Endothelial cell of umbilical vein (primary cell): ENCODE measurements around the gene ZNF516. TPM values are rescaled to one million over a fixed set of nuclear protein-coding genes. Genes with fewer than 3 reads are reported as not detected.

Experiments used
- BruUV-seq: library from RNA; stranded (reverse); fragments of 400-500 nt; replicated peaks from 2 replicates; lab custom pipeline; 2021; lab: Mats Ljungman, UMichigan
- CTCF ChIA-PET: fragments of 300-600, 350-600 bp; sonication (Branson Sonifier 250); formaldehyde crosslinking; loops from one replicate; lab custom pipeline; 2021; ENCODE audit warnings: antibody characterized with exemption, inconsistent platforms; lab: Charles Lee
- POLR2A ChIA-PET: fragments of 300-600, 350-600 bp; sonication (Branson Sonifier 250); formaldehyde crosslinking; loops from one replicate; lab custom pipeline; 2021; ENCODE audit warnings: antibody characterized with exemption, inconsistent platforms; lab: Charles Lee
- DNase-seq: peaks from one replicate; pipeline ENCODE4 v3.0.0-alpha.2; 2011; ENCODE audit warnings: low read depth, low spot score
- FAIRE-seq: peaks from 2 replicates; lab custom pipeline; 2011; peaks lifted over from hg19 to GRCh38; lab: Jason Lieb, UNC
- H2AFZ ChIP-seq: 2 replicates; pipeline ENCODE4 v1.6.0; 2012; ENCODE audit warnings: low read depth, low read length, control low read depth, inconsistent platforms
- H3K27ac ChIP-seq: 2 replicates; pipeline ENCODE4 v1.5.1; 2011; ENCODE audit warnings: low read depth, mild to moderate bottlenecking, control low read depth, low read length, moderate library complexity; ENCODE audit not compliant: insufficient read depth
- H3K27me3 ChIP-seq, 2 experiments: 2 replicates each; pipeline versions ENCODE4 v1.6.0 to v1.6.1; 2011; ENCODE audit warnings: low read length in 2 of 2, mixed read lengths in 1 of 2; ENCODE audit not compliant: control insufficient read depth in 2 of 2, insufficient read depth in 2 of 2
- H3K36me3 ChIP-seq, 2 experiments: 2 replicates in 1 of 2; 3 replicates in 1 of 2; pipeline ENCODE4 v1.5.1; 2011; ENCODE audit warnings: low read length in 2 of 2, mild to moderate bottlenecking in 1 of 2, moderate library complexity in 1 of 2; ENCODE audit not compliant: control insufficient read depth in 2 of 2, insufficient read depth in 2 of 2; ENCODE audit errors: extremely low read depth in 1 of 2
- H3K4me1 ChIP-seq: 3 replicates; pipeline ENCODE4 v1.5.1; 2011; ENCODE audit warnings: mild to moderate bottlenecking, low read length; ENCODE audit not compliant: control insufficient read depth, insufficient read depth; ENCODE audit errors: extremely low read depth
- H3K4me2 ChIP-seq: 2 replicates; pipeline ENCODE4 v1.6.1; 2011; ENCODE audit warnings: low read length, control low read depth, mixed read lengths; ENCODE audit not compliant: insufficient read depth
- H3K4me3 ChIP-seq, 3 experiments: fragments of 200-600 bp in 1 of 3; sonication (generic), shearing (Covaris generic) in 1 of 3; replicated peaks in 1 of 3; 2 replicates each; pipeline ENCODE4 v1.5.1; 2011 to 2016; ENCODE audit warnings: control low read depth in 3 of 3, low read length in 3 of 3, mild to moderate bottlenecking in 2 of 3, inconsistent platforms in 1 of 3, low read depth in 1 of 3, moderate library complexity in 1 of 3; ENCODE audit not compliant: insufficient read depth in 1 of 3
- H3K79me2 ChIP-seq: 2 replicates; pipeline ENCODE4 v1.6.0; 2012; ENCODE audit warnings: low read length, inconsistent platforms; ENCODE audit not compliant: control insufficient read depth, insufficient read depth
- H3K9ac ChIP-seq: replicated peaks from 2 replicates; pipeline ENCODE3; 2011; ENCODE audit warnings: low read length, control low read depth; ENCODE audit not compliant: insufficient read depth; ENCODE audit errors: extremely low read depth
- H3K9me1 ChIP-seq: replicated peaks from 3 replicates; pipeline ENCODE4 v1.6.0; 2011; ENCODE audit warnings: mild to moderate bottlenecking, low read length; ENCODE audit not compliant: control insufficient read depth, insufficient read depth; ENCODE audit errors: extremely low read depth
- H3K9me3 ChIP-seq: replicated peaks from 2 replicates; pipeline ENCODE4 v1.5.1; 2012; ENCODE audit warnings: low read length, inconsistent platforms; ENCODE audit not compliant: control insufficient read depth, insufficient read depth
- H4K20me1 ChIP-seq: replicated peaks from 2 replicates; pipeline ENCODE3; 2011; ENCODE audit warnings: mild to moderate bottlenecking, low read length; ENCODE audit not compliant: control insufficient read depth, insufficient read depth; ENCODE audit errors: extremely low read depth
- EZH2 ChIP-seq: IDR thresholded peaks from 2 replicates; pipeline ENCODE4 v1.6.1; 2012; ENCODE audit warnings: borderline replicate concordance, low read depth, mild to moderate bottlenecking, moderate library complexity, low read length, inconsistent platforms; ENCODE audit not compliant: severe bottlenecking
- FOS ChIP-seq: IDR thresholded peaks from 2 replicates; pipeline ENCODE4 v1.6.1; 2011; ENCODE audit warnings: mild to moderate bottlenecking, low read length, moderate library complexity, borderline replicate concordance; ENCODE audit not compliant: insufficient read depth
- GATA2 ChIP-seq: IDR thresholded peaks from 2 replicates; pipeline ENCODE4 v1.7.0; 2011; ENCODE audit warnings: low read depth, mild to moderate bottlenecking, moderate library complexity, mixed read lengths, low read length; ENCODE audit not compliant: insufficient read length, insufficient read depth
- JUN ChIP-seq: IDR thresholded peaks from 2 replicates; pipeline ENCODE4 v1.6.1; 2011; ENCODE audit warnings: borderline replicate concordance, low read depth; ENCODE audit not compliant: insufficient read length, insufficient read depth
- MYC ChIP-seq: IDR thresholded peaks from one replicate; pipeline ENCODE4 v1.6.1; 2011; ENCODE audit warnings: mild to moderate bottlenecking, low read depth, low read length
- POLR2A ChIP-seq: IDR thresholded peaks from 2 replicates; pipeline ENCODE4 v1.6.1; 2012; ENCODE audit warnings: low read depth, mild to moderate bottlenecking, control low read depth, low read length
- POLR2AphosphoS5 ChIP-seq: IDR thresholded peaks from 2 replicates; pipeline ENCODE4 v1.6.1; 2012; ENCODE audit warnings: low read depth, mild to moderate bottlenecking, control low read depth, low read length, moderate library complexity; ENCODE audit not compliant: insufficient read depth
- dilution Hi-C: fragments of 300-500 bp; cut with MboI; formaldehyde crosslinking; loops from one replicate; pipeline ENCODE4 v1.15.0; 2019; ENCODE audit warnings: low sequenced_read_pairs; ENCODE audit not compliant: extremely low pct_ligation_motif_present
- intact Hi-C: fragments of 100-400 bp; cut with micrococcal nuclease; formaldehyde crosslinking; loops from one replicate; pipeline ENCODE4 v1.10.0; 2022
- polyA plus RNA-seq, 4 experiments: library from polyadenylated mRNA; depleted of rRNA in 3 of 4; stranded (reverse) in 3 of 4; unstranded in 1 of 4; fragments of >200 nt; gene quantifications; 2 replicates each; pipeline versions ENCODE4 v1.2.1 to v1.2.3, GENCODE V29; 2011 to 2012; ENCODE audit warnings: missing spikeins in 1 of 4
- total RNA-seq: library from RNA; stranded (reverse); gene quantifications from 2 replicates; pipeline ENCODE4 v1.2.3, GENCODE V29; 2021
- TF ChIP-seq, protein P1 (sequence below), 2 donors: IDR thresholded peaks; 1 replicate in 1 of 2; 2 replicates in 1 of 2; pipeline ENCODE4 v1.5.1; 2011; ENCODE audit warnings: low read length in 2 of 2, mild to moderate bottlenecking in 2 of 2, moderate library complexity in 2 of 2, control low read depth in 1 of 2, inconsistent platforms in 1 of 2, low read depth in 1 of 2; ENCODE audit not compliant: insufficient read depth in 1 of 2; ENCODE audit errors: extremely low read depth in 1 of 2
- TF ChIP-seq, protein P2 (sequence below): IDR thresholded peaks from 2 replicates; pipeline ENCODE4 v1.6.1; 2011; ENCODE audit not compliant: insufficient read depth, insufficient read length

ZNF516 gene
- total and polyA plus RNA-seq, 2 donors (not counting 3 experiments of a cell fraction or from before 2014, with no cell fraction given) = 3.6 to 19.1 TPM

DNA sequence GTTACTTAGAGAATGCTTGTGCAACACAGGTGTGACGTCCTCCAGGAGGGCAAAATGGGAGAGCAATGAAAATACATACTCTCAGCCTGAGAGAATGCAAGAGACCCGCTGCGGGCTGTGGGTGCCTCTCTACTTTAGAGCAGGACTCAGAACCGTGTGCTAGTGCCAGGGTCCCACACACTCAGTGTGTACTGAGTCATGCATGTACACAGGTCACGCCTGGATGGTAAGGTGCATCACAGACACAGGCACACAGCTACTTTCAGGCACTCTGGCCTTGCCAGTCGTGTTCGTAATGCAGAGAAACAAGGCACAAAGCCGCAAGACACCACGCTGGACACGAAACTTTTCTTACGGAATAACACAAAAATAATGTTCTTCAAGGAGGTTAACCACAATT, 125.3 kb downstream of the ZNF516 start:
- H3K4me3 ChIP-seq = no peak overlapping the region
- intact Hi-C loops = no loop called here
- BruUV-seq = no TSS peak
- dilution Hi-C loops = no loop called here
- no peaks in the 10 kb centered on the region for H3K9me3 ChIP-seq
- H3K27me3 ChIP-seq = no peaks in the 10 kb centered on the region
- TF ChIP-seq POLR2AphosphoS5 (no peak), FOS (no peak), GATA2 (no peak), MYC (no peak), POLR2A (no peak)
- TF ChIP-seq, protein P1, sequence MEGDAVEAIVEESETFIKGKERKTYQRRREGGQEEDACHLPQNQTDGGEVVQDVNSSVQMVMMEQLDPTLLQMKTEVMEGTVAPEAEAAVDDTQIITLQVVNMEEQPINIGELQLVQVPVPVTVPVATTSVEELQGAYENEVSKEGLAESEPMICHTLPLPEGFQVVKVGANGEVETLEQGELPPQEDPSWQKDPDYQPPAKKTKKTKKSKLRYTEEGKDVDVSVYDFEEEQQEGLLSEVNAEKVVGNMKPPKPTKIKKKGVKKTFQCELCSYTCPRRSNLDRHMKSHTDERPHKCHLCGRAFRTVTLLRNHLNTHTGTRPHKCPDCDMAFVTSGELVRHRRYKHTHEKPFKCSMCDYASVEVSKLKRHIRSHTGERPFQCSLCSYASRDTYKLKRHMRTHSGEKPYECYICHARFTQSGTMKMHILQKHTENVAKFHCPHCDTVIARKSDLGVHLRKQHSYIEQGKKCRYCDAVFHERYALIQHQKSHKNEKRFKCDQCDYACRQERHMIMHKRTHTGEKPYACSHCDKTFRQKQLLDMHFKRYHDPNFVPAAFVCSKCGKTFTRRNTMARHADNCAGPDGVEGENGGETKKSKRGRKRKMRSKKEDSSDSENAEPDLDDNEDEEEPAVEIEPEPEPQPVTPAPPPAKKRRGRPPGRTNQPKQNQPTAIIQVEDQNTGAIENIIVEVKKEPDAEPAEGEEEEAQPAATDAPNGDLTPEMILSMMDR (IDR thresholded peaks at IDR 0.05; ENCODE audit: extremely low read depth in 1 of 2, insufficient read depth in 1 of 2, low read depth in 1 of 2, low read length in 2 of 2) = no peak
- H2AFZ ChIP-seq = no peak overlapping the region
- no peak overlapping the region for H3K4me2 ChIP-seq
- H3K9me1 ChIP-seq = no peaks in the 10 kb centered on the region
- POLR2A ChIA-PET = no interaction called here
- no peaks in the 10 kb centered on the region for H3K4me1 ChIP-seq
- no peaks in the 10 kb centered on the region for H4K20me1 ChIP-seq
- H3K9ac ChIP-seq = no peak overlapping the region
- no peaks in the 10 kb centered on the region for H3K79me2 ChIP-seq
- H3K36me3 ChIP-seq = no peaks in the 10 kb centered on the region
- no peak for DNase-seq
- CTCF ChIA-PET = interaction anchor here (0.6 kb wide), 1 partner anchor 333 kb away, joined by 3 read pairs; no protein-coding TSS in a partner anchor
- H3K27ac ChIP-seq = no peak overlapping the region
- no peak for FAIRE-seq

DNA sequence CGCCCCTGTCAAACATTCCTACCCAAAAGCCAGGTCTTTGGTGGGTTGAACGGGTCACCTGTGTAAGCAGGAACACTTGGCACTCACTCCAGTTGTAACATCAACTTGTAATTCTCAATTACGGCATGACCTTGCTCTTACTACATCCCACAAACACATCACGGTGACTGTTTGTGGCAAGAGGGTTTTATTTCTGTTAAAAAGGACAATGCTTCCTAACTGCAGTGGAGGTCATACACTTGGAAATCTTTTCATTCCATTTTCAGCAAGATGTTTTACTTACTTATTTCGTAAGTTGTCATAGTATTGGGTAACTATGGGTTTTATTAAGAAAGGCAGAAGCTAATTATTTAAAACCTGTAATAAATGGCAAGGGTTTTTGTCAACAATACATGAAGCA, 126.1 kb downstream of the ZNF516 start:
- TF ChIP-seq MYC (no peak), POLR2A (no peak), FOS (no peak), JUN (no peak), GATA2 (no peak), EZH2 (no peak), POLR2AphosphoS5 (no peak)
- TF ChIP-seq, protein P2, sequence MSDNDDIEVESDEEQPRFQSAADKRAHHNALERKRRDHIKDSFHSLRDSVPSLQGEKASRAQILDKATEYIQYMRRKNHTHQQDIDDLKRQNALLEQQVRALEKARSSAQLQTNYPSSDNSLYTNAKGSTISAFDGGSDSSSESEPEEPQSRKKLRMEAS = no peak
- Histone ChIP-seq H3K4me1 (no peaks in the 10 kb centered on the region), H3K4me2 (no peak overlapping the region), H3K9ac (no peak overlapping the region), H3K79me2 (no peaks in the 10 kb centered on the region), H4K20me1 (no peaks in the 10 kb centered on the region), H3K9me1 (no peaks in the 10 kb centered on the region), H3K9me3 (no peaks in the 10 kb centered on the region), H3K4me3 (no peak overlapping the region), H3K27me3 (no peaks in the 10 kb centered on the region), H2AFZ (no peak overlapping the region), H3K36me3 (no peaks in the 10 kb centered on the region), H3K27ac (no peak overlapping the region)
- FAIRE-seq = no peak
- intact Hi-C loops = no loop called here
- dilution Hi-C loops = no loop called here
- ChIA-PET POLR2A (no interaction called here), CTCF (interaction anchor here (0.6 kb wide), 1 partner anchor 334 kb away, joined by 3 read pairs; no protein-coding TSS in a partner anchor)
- no TSS peak for BruUV-seq
- no peak for DNase-seq
